HEK293T (cell line): ENCODE measurements around the gene AMZ1.

Source experiments
- CTCF ChIA-PET: fragments of 350-600 bp; formaldehyde crosslinking; extraction: SDS; loops from one replicate; lab custom pipeline; 2021; ENCODE audit warnings: antibody characterized with exemption, inconsistent platforms; lab: Yijun Ruan, JAX
- POLR2A ChIA-PET: fragments of 350-600 bp; formaldehyde crosslinking; extraction: SDS; loops from one replicate; lab custom pipeline; 2020; ENCODE audit warnings: antibody characterized with exemption, inconsistent platforms; lab: Yijun Ruan, JAX
- DNase-seq: peaks from one replicate; pipeline ENCODE4 v3.0.0; 2012; ENCODE audit warnings: mixed read lengths; ENCODE audit errors: extremely low spot score
- ARNT ChIP-seq: fragments of 450-650 bp; IDR thresholded peaks from 2 replicates; pipeline ENCODE4 v1.6.1; 2017; ENCODE audit warnings: mild to moderate bottlenecking
- BHLHE40 ChIP-seq: fragments of 450-650 bp; IDR thresholded peaks from 2 replicates; pipeline ENCODE4 v1.6.1; 2016; ENCODE audit warnings: mild to moderate bottlenecking, moderate library complexity, borderline replicate concordance
- CTBP1 ChIP-seq: fragments of 450-650 bp; IDR thresholded peaks from 2 replicates; pipeline ENCODE4 v1.6.1; 2016; ENCODE audit warnings: borderline replicate concordance
- ELF4 ChIP-seq: fragments of 450-650 bp; IDR thresholded peaks from 2 replicates; pipeline ENCODE4 v1.6.1; 2017; ENCODE audit warnings: antibody characterized with exemption
- FOXA1 ChIP-seq: fragments of 450-650 bp; IDR thresholded peaks from 2 replicates; pipeline ENCODE4 v1.6.1; 2016; ENCODE audit warnings: mild to moderate bottlenecking
- FOXK2 ChIP-seq: fragments of 450-650 bp; IDR thresholded peaks from 2 replicates; pipeline ENCODE4 v1.6.1; 2016; ENCODE audit warnings: mild to moderate bottlenecking
- FOXM1 ChIP-seq: fragments of 450-650 bp; IDR thresholded peaks from 2 replicates; pipeline ENCODE4 v1.6.1; 2017; ENCODE audit warnings: mild to moderate bottlenecking, borderline replicate concordance
- HDGF ChIP-seq: fragments of 450-650 bp; IDR thresholded peaks from 2 replicates; pipeline ENCODE4 v1.6.1; 2017; ENCODE audit warnings: antibody characterized with exemption, borderline replicate concordance
- L3MBTL2 ChIP-seq: fragments of 450-650 bp; conservative IDR thresholded peaks from 2 replicates; pipeline ENCODE4 v1.6.1; 2016; ENCODE audit warnings: mild to moderate bottlenecking
- LEF1 ChIP-seq: fragments of 450-650 bp; IDR thresholded peaks from 2 replicates; pipeline ENCODE4 v1.6.1; 2017; ENCODE audit warnings: mild to moderate bottlenecking, borderline replicate concordance
- NFRKB ChIP-seq: fragments of 450-650 bp; IDR thresholded peaks from 2 replicates; pipeline ENCODE4 v1.6.1; 2016; ENCODE audit warnings: mild to moderate bottlenecking, moderate library complexity
- SP1 ChIP-seq: fragments of 450-650 bp; IDR thresholded peaks from 2 replicates; pipeline ENCODE4 v1.6.1; 2017
- SUZ12 ChIP-seq: fragments of 450-650 bp; IDR thresholded peaks from 2 replicates; pipeline ENCODE4 v1.6.1; 2016; ENCODE audit warnings: mild to moderate bottlenecking
- TARDBP ChIP-seq: fragments of 450-650 bp; IDR thresholded peaks from 2 replicates; pipeline ENCODE4 v1.6.1; 2016
- ZNF384 ChIP-seq: fragments of 450-650 bp; IDR thresholded peaks from 2 replicates; pipeline ENCODE4 v1.6.1; 2016
- TF ChIP-seq, protein P1 (sequence below): fragments of 450-650 bp; IDR thresholded peaks from 2 replicates; pipeline ENCODE4 v1.6.1; 2016

The AMZ1 gene

DNA sequence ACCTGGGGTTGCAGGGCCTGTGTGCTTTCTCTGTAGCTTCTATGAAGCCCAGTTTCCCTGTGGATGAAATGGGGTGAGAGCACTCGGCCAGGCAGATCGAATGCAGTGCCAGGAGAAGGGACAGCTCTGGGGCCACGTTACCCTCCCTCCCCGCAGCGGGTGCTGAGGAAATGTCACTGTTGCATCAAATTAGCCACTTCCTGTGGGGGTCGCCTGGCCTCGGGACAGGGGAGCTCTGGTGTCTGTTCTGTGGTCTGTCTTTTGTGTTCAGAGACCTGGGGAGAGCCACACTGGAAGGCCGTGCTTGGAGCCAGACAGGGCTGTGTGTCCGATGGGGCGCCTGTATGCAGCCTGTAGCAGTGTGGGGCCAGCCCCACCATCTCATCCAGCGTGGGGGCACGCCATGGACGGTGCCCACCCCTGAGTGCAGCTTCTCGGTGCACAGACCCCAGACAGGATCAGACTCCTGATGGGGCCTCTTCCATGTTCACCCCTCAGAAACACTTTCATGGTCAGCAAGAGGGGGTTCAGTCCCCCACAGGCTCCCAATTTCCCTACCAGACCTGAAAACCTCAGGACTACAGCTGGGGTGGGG is 42.6 kb upstream of the AMZ1 start:
- ChIA-PET CTCF (interaction anchor here (0.7 kb wide), 1 partner anchor 36 kb away, joined by 4 read pairs; no protein-coding TSS in a partner anchor), POLR2A (interaction anchor here (1.9 kb wide), 1 partner anchor 14 kb away, joined by 4 read pairs; the partner anchor contains the start of gene TTYH3)
- no peak for DNase-seq
- TF ChIP-seq FOXM1 (no peak), ELF4 (no peak), LEF1 (no peak), NFRKB (no peak), TARDBP (no peak), CTBP1 (no peak), SUZ12 (no peak)
- TF ChIP-seq, protein P1, sequence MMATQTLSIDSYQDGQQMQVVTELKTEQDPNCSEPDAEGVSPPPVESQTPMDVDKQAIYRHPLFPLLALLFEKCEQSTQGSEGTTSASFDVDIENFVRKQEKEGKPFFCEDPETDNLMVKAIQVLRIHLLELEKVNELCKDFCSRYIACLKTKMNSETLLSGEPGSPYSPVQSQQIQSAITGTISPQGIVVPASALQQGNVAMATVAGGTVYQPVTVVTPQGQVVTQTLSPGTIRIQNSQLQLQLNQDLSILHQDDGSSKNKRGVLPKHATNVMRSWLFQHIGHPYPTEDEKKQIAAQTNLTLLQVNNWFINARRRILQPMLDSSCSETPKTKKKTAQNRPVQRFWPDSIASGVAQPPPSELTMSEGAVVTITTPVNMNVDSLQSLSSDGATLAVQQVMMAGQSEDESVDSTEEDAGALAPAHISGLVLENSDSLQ: no peak

DNA sequence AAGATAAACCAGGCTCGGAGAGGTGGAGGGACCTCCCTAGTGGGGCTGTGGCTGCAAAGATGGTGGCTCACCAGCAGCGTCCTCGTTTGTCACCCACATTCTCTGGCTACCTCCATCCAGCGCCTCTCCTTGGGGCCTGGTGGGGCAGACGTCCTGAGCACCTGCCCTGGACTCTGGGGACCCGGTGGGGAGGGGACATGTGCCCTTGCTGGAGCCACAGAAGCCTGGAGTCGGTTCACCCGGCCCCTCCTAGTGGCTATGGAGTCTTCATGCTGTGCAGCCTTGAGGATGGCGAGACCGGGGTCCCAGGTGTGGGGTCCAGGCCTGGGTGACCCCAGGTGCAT is 41.7 kb upstream of the AMZ1 start:
- no peak for DNase-seq
- no peak for TF ChIP-seq SP1
- TF ChIP-seq FOXK2: no peak
- TF ChIP-seq CTBP1: no peak
- CTCF ChIA-PET: no interaction called here
- POLR2A ChIA-PET: no interaction called here

DNA sequence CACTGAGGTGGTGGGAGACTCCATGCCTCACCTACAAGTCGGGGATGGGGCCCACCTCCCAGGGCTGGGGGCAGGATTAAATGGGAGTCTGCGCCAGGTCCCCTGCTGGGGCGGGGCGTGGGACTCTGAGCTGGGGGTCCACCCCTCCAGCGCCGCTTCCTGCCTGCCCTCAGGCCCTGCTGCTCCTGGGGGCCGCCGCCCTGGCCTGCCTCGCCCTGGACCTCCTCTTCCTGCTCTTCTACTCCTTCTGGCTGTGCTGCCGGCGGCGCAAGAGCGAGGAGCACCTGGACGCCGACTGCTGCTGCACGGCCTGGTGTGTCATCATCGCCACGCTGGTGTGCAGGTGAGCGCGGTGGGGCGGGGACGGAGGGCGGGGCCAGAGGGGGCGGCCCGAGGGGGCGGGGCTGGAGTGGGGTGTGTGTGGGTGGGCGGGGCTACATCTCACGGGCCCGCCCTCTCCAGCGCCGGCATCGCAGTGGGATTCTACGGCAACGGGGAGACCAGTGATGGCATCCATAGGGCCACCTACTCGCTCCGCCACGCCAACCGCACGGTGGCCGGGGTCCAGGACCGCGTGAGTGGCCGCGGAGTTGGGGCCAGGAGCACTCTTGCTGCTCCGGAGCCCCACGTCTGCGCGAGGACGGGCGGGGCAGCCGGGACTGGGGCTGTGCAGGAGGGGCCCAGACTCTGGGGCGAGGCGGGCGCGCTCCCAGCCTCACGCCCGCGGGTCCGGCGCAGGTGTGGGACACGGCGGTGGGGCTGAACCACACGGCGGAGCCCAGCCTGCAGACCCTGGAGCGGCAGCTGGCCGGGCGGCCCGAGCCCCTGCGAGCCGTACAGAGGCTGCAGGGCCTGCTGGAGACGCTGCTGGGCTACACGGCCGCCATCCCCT is 41.1 kb upstream of the AMZ1 start:
- no peak for DNase-seq
- TF ChIP-seq LEF1 (no peak), ZNF384 (no peak), HDGF (no peak), L3MBTL2 (no peak), FOXA1 (no peak), SUZ12 (no peak), BHLHE40 (no peak), FOXM1 (no peak), NFRKB (no peak), FOXK2 (no peak), SP1 (no peak), CTBP1 (no peak), TARDBP (no peak), ARNT (no peak), ELF4 (no peak)
- TF ChIP-seq, protein P1: no peak
- ChIA-PET CTCF (no interaction called here), POLR2A (no interaction called here)

DNA sequence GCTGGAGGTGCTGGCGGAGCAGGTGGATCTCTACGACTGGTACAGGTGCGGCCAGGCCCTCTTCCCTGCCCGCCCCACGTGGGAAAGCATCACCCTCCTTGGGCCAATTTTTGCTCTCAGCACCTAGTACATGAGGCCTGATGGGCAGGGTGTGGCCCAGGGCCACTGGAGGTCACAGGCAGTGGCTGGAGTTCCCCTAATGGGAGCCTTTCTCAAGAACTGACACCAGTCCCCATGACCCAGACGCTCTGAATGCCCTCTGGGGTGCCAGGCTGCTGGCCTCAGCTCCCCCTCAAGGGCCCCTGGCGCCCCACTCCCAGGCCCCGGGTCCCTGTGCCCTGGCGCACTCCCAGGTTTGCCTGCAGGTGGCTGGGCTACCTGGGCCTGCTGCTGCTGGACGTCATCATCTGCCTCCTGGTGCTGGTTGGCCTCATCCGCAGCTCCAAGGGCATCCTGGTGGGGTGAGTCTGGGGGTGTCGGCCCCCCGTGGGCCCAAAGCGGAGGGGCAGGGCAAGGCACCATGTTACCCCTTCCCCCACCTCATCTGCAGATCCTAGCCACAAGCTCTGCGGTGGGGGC is 40.3 kb upstream of the AMZ1 start:
- POLR2A ChIA-PET: no interaction called here
- no peak for TF ChIP-seq ELF4
- CTCF ChIA-PET: no interaction called here
- no peak for DNase-seq

DNA sequence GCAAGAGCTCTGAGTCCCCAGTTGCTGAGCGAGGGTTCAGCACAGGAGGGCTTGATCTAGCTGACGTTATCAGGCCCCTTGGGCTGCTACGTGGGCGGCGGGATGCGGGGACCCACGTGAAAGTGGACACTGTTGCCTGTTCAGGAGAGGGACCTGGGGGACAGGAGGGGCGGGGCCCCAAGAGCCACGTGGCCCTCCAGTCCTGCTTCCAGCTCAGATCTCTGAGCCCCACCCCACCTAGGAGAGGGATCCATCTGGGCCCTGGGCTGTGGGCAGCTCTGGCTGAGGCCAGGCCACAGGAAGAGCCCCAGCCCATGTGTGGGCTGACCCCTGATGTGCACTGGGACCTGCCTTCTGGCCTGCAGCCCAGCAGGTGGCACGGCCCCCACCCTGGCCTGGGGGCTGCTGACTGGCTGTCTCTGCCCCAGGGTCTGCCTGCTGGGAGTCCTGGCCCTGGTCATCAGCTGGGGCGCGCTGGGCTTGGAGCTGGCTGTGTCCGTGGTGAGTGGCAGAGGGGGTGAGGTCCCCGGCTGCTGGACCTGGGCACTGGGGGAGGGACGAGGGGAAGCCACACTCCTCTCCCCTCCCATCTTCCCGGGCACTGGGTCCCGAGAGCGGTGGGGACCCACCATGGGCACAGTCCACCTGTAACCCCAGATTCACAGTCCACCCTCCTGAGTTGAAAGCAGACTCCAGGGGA is 38.7 kb upstream of the AMZ1 start:
- DNase-seq: no peak
- ChIA-PET CTCF (no interaction called here), POLR2A (no interaction called here)
- TF ChIP-seq TARDBP (no peak), BHLHE40 (no peak)

DNA sequence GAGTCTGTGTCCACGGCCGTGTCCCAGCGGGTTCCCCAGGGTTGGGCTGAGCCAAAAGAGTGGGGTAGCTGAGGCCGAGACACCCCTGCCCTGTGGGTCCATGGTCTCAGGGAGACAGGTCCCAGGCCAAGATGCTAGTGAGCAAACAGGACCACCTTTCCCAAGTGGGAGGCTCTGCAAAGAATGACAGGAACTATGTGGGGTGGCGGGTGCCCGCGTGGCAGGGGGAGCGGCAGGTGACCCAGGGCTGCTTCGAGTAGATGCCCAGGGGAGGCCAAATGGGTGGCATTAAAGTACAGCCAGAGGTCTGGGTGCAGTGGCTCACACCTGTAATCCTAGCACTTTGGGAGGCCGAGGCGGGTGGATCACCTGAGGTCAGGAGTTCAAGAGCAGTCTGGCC is 38.0 kb upstream of the AMZ1 start:
- CTCF ChIA-PET: interaction anchor here (0.6 kb wide), 1 partner anchor 304 kb away, joined by 3 read pairs; no protein-coding TSS in a partner anchor
- no peak for DNase-seq
- TF ChIP-seq ZNF384: no peak
- TF ChIP-seq NFRKB: no peak
- TF ChIP-seq HDGF: no peak
- TF ChIP-seq SUZ12: no peak
- POLR2A ChIA-PET: no interaction called here

DNA sequence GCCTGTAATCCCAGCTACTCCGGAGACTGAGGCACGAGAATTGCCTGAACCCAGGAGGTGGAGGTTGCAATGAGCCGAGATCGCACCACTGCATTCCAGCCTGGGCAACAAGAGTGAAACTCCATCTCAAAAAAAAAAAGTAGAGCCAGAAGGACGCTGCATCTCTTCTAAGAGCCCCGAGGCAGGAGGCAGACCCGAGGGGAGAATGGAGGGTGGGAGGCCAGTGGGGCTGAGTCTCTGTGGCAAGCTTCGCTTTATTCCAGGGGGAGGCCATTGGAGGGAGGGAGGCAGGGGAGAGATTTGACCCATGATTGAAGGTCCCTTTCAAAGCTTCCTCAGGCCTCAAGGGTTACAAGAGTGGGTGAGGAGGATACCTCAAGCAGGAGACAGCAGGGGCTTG is 37.6 kb upstream of the AMZ1 start:
- POLR2A ChIA-PET: no interaction called here
- no peak for TF ChIP-seq FOXK2
- no peak for TF ChIP-seq SUZ12
- TF ChIP-seq L3MBTL2: no peak
- TF ChIP-seq HDGF: no peak
- no peak for TF ChIP-seq FOXM1
- no peak for TF ChIP-seq FOXA1
- TF ChIP-seq BHLHE40: no peak
- TF ChIP-seq TARDBP: no peak
- TF ChIP-seq ARNT: no peak
- no peak for TF ChIP-seq SP1
- TF ChIP-seq, protein P1: no peak
- no peak for DNase-seq
- CTCF ChIA-PET: interaction anchor here (0.6 to 1.7 kb wide), 3 partner anchors 8 to 305 kb away, joined by 3 to 9 read pairs (median 7); no protein-coding TSS in a partner anchor
